NT2/D1 (cell line): ENCODE measurements around the gene BACH2.

Source experiments
- SUZ12 ChIP-seq: IDR thresholded peaks from 2 replicates; pipeline ENCODE4 v1.6.1; 2011; ENCODE audit not compliant: insufficient read length, insufficient read depth; ENCODE audit errors: extremely low read depth
- YY1 ChIP-seq: IDR thresholded peaks from 2 replicates; pipeline ENCODE4 v1.6.1; 2011; ENCODE audit not compliant: insufficient read length, insufficient read depth
- ZNF274 ChIP-seq: IDR thresholded peaks from 2 replicates; pipeline ENCODE4 v1.6.1; 2011; ENCODE audit warnings: mild to moderate bottlenecking, low read depth, low read length

DNA sequence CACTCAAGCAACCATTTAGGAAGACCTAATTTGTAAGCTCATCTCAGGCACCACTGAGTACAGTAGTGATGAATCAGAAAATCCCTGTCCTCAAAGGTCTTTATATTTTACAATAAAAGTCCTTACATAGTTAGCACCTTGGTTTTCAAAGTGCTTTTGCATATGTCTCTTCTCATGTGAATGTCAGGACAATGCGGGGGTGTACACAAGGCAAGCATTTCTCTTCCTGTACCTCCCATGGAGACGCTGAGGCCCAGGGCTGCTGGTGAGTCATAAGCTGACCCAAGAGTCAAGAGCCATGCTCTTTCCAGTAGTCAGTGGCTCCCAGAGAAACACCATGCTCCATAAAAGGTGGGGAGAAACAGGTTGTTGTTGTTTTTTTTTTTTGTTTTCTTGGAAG, 228.4 kb downstream of the BACH2 start:
- TF ChIP-seq ZNF274 (no peak), SUZ12 (no peak), YY1 (no peak)
